NCI-H510A treated with DMSO at 0.1 percent for 48 hours (cell line): ENCODE measurements around the gene SCAMP2.
A peak's percentile ranks its signal among the peaks of the same experiment; 100 is the strongest.
"Not testable (repeated sequence)": the region's sequence is repeated elsewhere in the genome, so short reads cannot be mapped to it uniquely, and the experiment has no call there.

Source experiments
- DNase-seq: peaks from one replicate; lab custom pipeline; 2025; lab: John Stamatoyannopoulos, UW

Gene SCAMP2

DNA sequence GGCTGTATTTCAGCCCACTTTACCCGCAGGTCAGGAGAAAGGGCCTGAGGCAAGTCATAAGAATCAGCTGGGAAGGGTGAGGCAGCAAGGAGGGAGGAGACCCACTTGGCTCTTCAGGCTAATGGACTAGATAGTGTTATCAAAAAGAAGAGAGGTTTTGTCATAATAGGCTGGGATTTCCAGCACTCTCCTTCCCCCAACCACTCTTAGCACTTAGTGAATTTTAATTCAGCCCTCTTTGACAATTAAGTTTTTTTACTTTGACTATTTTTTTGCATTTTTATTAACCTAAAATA lies 17.4 kb upstream of the SCAMP2 start:
- no peak for DNase-seq

DNA sequence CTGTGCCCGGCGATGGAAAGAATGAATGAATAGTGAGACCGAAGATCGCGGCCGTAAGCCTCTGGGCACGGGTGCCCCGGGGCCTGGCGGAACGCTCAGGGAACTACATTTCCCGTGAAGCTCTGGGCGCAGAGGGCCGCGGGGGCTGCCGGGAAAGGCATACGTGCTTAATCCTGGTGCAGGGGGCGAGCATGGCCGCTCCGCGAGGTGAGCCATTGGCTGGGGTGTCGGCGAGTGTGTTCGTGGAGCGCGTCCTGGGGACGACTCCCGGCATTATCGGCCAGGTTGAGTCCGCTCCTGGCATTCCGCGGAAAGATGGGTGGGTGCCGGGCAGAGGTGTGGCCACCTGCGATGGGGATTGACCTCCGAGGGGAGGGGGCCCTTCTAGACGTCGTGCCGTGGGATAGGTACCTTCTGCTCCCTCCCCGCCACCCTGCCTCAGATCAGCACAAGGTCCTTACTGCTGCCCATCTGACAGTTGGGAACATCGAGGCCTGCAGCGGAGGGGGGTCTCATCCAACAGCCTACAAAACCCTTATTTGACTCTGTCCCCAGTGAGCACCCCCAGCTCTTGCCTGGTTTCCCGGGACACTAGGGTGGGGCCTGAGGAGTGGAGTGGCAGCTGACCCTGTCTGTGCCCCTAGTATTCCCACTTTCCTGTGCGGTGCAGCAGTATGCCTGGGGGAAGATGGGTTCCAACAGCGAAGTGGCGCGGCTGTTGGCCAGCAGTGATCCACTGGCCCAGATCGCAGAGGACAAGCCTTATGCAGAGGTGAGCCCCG lies 16.9 kb upstream of the SCAMP2 start, which contains the start of gene MPI:
TSS of gene MPI (plus strand) at position 160 of the 782 bp plus-strand sequence. CDS start at position 192, 32 bp downstream.
- peak; percentile 42 for DNase-seq

DNA sequence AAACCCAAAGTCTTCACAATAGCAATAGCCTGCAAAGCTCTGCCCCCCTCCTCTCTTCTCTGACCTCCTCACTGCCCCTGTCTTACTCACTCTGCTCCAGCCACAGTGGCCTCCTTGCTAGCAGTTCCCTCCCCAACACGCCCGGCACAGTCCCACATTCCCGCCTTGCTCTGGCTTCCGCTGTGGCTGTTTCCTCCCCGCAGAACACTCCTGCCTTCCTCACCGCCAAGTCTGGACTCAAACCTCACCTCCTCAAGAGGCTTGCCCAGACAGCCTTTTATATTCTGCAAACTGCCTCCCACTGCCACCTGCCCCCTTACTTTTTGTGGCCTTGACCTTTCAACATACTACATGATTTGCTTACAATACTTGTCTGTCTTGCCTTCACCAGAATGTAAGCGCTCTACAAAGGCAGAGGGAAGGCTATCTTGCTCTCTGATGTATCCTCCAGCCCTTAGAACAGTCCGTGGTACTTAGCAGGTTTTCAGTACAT lies 16.3 kb upstream of the SCAMP2 start:
- peak; percentile 31 for DNase-seq

DNA sequence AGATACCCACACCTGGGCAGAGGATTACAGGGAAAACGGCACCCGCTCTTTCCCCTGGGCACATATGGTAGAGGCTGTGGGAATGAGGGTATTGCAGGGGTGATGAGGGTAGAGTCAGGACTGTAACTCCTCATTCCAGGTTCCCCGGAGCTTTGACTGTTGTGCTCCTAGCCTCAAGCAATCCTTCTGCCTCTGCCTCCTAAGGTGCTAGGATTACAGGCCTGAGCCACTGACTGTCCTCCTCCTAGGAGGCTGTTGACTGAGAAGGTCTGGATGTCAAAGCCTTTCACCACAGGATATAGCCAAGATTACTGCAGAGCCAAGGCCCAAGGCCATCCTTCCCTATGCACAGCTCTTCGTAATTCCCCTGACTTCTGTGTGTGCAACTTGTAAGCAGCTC lies 15.6 kb upstream of the SCAMP2 start:
- no peak for DNase-seq

DNA sequence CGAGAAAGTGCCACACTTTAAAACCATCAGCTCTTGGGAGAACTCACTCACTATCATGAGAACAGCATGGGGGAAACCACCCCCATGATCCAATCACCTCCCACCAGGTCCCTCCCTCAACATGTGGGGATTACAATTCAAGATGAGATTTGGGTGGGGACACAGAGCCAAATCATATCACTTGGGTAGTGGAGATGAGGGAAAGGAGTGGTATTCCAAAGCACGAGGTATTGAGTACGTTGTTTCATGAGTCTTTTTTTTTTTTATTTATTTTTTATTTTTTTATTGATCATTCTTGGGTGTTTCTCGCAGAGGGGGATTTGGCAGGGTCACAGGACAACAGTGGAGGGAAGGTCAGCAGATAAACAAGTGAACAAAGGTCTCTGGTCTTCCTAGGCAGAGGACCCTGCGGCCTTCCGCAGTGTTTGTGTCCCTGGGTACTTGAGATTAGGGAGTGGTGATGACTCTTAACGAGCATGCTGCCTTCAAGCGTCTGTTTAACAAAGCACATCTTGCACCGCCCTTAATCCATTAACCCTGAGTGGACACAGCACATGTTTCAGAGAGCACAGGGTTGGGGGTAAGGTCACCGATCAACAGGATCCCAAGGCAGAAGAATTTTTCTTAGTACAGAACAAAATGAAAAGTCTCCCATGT lies 14.5 kb upstream of the SCAMP2 start:
- DNase-seq, result not testable (repeated sequence)

DNA sequence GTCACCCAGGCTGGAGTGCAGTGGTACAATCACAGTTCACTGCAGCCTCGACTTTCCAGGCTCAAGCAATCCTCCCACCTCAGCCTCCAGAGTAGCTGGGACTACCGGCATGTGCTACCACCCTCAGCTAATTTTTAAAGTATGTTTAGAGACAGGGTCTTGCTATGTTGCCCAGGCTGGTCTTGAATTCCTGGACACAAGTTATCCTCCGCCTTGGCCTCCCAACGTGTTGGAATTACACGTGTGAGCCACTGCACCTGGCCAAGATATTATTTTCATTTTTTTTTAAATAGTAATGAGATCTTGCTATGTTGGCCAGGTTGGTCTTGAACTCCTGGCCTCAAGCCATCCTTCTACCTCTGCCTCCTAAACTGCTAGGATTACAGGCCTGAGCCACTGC lies 12.3 kb upstream of the SCAMP2 start:
- DNase-seq, result no peak

DNA sequence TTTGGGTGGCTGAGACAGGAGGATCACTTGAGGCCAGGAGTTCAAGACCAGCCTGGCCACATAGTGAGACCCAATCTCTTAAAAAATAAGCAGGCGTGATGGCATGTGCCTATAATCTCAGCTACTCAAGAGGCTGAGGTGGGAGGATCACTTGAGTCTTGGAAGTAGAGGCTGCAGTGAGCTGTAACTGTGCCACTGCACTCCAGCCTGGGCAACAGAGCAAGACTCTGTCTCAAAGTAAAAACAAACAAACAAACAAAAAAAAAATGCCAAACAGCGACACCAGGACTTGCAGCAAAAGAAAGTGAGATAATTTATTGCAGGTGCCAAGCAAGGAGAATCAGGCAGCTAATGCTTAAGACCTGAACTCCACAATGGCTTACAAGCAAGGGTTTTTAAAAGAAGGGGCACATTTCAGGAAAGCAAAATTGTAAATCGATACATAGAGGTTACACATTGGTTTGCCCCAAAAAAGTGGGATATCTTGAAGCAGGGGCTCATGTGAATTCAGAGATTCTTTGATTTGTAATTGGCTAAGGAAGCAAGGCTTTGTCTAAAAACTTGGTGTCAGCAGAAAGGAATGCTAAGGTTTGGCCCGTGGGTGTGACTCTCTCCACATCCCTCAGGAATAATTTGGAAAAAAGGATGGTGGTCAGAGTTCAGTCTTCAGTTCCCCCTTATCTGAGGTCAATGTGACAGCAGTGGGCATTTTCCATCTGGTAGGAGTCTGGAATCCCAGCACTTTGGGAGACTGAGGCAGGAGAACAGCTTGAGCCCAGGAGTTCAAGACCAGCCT lies 11.5 kb upstream of the SCAMP2 start:
- DNase-seq, result no peak

DNA sequence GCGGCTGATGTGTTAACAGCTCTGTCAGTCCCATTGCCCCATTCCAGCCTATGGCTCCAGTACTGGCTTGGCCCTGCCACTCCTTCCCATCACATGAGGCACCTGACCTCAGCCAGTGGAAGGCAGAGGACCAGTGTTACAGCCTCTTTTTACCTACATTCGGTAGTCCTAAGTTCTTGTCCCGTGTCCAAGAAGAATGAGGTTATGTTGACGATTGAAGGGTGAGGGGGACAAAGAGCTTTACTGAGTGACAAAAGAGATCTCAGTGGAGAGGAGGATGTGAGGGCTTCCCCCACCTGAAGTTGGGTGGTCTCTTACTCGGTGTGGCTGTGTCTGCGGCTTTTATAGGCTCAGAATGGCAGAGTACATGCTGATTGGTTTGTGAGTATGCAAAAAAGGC lies 9.4 kb upstream of the SCAMP2 start:
- no peak for DNase-seq

DNA sequence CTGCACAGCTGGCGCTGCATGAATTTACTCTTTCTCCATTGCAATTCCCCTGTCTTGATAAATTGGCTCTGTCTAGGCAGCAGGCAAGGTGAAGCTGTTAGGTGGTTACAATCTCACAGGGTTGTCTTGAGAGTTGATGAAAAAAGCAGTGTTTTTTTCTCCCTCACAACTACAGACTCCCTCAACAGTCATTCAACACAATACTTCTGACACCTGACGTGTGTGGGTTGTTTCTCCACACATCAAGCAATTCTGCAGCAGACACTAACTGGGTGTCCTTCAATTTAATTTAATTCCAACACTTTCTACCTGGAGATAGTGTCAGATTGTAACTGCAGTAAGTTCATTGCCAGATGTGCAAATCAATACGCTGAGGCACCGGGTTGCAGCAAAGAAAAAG lies 5.1 kb upstream of the SCAMP2 start:
- DNase-seq, result no peak

DNA sequence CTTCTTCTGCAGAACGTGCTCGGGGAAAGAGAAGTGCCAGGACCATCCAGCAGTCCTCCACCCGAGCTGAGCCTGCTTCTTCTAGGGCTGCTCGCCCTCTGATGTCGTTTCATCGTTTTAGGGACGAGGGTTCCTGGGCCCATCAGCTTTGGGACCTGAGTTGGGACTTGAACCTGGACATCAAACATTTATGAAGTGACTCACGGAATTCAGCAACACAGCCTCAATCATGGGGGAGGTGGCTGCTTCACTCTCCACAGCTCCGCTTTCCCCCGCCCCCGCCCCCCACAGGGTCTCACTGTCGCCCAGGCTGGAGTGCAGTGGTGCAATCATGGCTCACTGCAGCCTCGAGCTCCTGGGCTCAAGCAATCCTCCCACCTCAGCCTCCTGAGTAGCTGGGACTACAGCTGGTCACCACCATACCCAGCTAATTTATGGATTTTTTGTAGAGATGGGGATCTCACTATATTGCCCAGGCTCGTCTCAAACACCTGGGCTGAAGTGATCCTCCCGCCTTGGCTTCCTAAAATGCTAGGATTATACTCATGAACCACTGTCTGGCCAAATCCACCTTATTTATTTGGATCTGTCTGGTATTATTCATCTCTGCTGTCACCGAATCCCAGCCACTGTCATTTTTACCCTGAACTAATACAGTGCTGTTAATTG lies 725 bp upstream of the SCAMP2 start:
- DNase-seq, result no peak

DNA sequence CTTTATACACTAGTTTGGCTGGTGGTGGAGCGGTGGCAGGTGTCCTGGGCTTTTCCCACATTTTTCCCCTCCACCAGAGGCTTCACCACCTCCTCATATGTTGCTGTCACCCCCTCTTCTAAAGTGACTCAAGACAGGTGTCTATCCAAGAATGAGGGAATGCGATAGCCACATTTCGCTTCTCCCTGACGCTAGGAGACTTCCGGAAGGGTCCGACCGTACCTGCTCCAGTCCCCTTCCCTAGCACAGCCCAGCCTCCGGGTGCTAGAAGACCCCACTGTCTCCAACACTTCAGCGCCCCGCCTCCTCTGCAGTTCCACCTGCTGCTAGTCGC lies 496 bp downstream of the SCAMP2 start:
- DNase-seq, result no peak

DNA sequence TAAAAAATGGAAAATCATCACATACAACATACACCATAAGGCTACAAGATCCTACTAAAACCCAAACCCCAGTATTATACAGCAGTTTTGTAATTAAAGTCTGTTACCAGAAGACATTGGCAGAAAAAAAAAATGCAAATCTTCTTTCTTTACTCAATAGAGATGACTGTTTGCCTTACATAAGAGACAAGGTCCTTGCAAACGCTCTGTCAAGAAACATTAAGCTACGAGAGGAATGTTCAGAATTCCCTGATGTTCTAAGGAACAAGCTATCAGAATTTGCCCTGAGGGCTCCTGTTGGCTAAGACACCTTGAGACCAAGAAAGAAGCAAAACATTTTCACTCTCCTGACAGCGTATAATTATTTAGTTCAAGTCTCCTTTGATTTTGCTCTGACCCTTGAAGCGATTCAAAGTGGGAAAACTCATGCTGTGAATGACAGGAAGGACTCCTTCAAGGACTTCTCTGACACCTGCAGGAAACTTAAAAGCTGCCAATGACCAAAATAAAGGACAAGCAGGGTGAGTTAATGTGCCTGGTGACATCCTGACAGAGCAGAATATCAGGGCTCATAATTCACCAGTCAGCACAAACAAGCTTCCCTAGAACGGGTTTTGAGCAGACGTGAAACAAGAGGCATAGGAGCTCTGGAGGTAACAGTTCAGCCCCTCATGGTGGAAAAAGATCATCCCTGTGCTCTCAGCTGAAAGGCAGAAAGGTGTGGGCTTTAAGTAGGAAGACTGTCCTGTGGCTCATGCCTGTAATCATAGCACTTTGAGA lies 2.5 kb downstream of the SCAMP2 start:
- DNase-seq, result no peak

DNA sequence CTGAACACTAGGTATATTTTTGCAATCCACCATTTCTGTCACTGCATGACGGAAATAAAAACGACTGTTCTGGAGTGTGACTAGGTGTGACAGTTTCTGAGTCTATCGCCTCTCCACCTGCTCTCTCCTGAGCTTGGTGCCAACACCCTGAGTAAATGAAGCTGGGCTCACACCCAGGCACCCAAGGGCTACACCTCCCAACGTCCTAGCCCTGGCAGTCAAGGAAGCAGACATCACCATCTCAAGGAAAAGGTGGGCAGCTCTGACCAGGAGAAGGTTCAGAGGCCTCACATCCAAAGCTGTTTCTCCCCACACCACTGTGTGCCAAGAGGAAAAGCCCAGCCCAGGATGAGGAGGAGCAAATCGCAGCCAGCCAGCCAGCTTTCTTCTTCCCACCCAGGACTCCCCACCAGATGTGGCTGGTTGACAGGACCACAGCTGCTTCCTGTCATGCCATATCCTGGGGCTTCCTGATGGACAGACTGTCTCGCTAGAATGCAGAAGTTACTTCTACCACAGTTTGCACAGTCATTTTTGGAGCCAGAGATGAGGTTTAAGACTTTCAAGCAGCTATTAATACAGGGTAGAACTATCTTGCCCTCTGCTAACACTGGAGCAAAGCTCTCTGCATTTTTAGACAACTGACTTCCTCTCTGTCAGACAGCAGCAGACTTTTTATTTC lies 3.3 kb downstream of the SCAMP2 start:
- no peak for DNase-seq

DNA sequence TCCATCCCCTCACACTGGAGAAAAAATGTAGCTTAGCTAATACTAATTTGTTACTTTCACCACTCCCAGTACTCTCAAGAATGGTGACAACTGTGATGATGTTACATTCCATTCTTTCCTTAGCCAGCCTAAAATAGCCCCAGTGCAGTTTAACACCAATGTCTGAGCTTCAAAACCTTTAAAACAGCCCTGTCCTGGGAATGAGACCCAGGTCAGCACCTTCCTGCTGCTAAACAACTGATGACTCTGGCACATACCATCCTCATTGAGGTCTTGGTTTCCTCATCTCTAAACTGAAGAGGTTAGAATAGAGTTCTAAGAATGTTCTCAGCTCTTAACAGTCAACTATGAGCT lies 3.8 kb downstream of the SCAMP2 start:
- no peak for DNase-seq

DNA sequence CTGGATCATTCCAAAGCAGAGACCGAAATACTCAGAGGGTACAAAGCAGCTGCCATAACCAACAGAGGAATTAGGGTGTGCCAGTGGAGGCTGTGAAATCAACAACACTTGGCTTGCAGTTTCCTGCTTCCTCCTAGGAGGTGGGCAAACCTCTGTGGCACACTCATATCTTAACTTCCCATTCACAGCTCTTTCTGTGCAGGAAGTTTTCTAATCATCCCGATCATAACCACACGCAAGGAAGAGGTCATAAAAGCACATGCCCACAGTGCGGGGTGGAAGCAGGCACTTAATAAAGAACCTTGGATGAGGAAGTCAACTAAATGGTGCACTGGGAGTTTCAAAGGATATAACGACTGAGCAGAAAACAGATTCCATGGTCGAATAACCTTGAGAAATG lies 5.1 kb downstream of the SCAMP2 start:
- no peak for DNase-seq

DNA sequence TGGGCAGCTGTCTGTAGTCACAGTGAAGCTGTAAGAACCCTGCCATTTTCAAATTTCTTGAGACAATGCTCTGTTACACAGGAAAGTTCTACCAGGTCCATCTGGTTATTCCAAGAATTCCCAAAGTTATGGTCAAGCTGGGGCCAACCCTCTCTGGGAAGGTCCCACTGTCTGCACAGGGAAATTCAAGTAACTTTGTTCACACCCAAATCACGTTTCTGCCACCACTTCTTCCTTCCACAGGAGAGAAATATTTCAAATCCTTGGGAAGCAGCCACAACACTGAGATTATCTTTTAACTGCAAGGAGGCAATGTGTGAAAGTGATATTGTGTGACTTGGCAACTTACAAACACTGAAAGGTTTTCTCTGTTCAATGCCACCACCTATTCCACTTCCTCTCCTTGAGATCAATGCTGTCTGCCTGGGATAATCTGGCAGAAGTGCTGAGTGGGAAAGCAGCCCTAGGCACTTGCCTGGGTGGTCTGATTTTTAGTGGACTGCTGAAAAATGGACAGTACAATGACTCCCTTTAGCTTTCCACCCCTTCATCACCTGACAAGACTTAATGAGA lies 5.6 kb downstream of the SCAMP2 start:
- DNase-seq, result no peak

DNA sequence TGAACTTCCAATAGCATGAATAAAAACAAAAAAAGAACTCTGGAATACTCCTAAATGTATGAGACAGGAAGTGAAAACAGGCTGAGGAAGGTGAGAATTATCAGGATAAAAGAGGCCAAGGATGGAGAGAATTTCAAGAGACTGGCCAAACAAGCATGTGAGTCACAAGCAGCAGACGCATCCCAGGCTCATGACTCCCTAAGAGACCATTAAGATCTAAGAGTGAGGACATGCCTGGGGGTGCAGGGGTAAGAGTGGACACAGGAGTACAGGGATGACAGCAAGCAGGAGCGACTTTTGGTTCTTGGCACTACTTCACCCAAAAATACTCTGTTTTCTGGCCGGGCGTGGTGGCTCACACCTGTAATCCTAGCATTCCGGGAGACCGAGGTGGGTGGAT lies 7.1 kb downstream of the SCAMP2 start:
- DNase-seq, result no peak

DNA sequence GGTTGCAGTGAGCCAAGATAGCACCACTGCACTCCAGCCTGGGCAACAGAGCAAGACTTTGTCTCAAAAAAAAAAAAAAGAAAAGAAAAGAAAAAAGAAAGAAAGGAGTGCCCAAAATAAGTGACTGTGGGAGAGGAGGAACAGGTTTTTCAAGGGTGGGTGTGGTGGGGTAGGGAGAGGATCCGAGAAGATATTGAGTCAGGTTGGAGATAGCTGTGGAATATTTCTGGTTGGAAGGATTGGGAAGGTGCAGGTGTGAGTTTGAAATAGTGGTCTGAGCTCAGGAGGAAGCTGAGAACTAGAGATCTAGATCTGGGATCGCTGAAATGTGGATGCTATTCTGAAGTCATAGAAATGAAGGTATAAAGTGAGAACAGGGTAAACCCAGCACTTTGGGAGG lies 7.8 kb downstream of the SCAMP2 start:
- DNase-seq, result no peak

DNA sequence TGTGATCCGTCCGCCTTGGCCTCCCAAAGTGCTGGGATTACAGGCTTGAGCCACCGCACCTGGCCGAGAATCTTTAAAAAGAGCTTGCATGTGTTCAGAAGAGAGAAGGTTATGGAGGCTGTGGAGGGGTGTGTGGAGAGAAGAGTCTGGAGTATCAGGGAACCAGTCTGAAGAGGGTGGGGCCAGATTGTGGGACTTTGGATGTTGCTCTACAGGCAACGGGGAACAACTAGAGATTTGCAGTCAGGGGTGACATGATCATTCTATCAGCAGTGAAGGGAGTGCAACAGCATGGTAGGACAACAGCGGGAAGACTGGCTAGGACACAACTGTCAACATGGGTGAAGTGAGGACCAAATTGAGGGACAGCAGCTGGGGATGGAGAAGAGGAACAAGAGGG lies 8.9 kb downstream of the SCAMP2 start:
- DNase-seq, result no peak

DNA sequence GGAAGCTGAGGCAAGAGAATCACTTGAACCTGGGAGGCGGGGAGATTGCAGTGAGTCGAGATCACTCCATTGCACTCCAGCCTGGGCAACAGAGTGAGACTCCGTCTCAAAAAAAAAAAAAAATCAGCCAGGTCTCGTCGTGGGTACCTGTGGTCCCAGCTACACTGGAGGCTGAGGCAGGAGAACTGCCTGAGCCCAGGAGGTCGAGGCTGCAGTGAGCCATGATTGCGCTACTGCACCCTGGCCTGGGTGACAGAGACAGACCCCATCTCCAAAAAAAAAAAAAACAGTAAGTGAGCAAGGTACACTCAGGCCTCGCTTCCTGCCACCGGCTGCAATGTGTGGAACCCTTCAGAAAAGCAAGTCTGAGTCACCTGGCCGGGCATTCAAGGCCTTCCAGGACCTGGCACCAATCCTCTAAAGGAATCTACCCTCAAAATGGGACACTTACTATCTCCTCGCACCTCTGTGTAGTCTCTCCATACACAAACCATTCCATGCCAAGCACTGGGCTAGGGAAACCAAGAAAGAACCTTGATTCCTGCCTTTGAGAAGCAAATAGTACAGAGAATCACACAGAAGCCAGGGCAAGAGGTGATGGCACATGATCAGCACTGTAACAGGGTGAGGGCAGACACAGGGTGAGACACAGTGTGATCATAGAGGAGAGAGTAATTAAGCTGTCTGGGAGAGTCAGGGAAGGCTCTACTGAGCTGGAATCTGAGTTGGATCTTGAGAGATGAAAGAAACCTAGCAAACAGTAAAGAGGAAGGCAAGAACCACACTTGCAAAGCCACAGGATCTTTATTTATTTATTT lies 9.7 kb downstream of the SCAMP2 start:
- no peak for DNase-seq
